HG03196 (cell line): Measurements from ENCODE around the gene ECE1.

Experiments
- ATAC-seq: cut with Tn5 transposase; IDR thresholded peaks from one replicate; pipeline ENCODE4 v1.9.1; 2021; ENCODE audit not compliant: unreplicated experiment

The ECE1 gene

DNA sequence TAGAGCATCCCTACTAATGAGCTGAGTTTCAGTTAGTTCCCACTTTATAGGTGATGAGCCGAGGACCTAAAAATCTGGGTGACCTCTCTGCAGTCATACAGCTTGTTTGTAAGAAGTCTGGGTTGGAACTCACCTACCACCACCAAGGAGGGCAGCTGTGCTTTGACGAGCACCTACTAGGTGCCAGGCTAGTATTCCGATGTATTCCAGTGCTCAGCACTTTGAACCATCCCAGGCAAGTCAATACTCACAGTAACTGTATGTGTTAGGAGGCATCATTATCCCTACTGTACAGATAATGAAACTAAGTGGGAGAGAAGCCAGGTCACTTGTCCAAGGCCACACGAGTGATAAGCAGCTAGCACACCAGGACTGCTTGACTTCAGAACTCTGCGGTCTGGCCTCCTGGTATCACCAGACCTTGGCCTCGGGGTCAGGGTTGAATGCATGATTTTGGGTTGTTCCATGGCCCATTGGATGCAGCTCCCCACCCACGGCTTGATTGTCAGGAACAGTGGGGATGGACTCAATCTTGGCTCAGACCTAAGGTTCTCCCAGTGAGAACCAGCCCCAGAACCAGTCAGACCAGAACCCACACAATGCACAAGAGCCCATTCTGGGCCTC is 20.7 kb downstream of the ECE1 start:
- ATAC-seq: no peak

DNA sequence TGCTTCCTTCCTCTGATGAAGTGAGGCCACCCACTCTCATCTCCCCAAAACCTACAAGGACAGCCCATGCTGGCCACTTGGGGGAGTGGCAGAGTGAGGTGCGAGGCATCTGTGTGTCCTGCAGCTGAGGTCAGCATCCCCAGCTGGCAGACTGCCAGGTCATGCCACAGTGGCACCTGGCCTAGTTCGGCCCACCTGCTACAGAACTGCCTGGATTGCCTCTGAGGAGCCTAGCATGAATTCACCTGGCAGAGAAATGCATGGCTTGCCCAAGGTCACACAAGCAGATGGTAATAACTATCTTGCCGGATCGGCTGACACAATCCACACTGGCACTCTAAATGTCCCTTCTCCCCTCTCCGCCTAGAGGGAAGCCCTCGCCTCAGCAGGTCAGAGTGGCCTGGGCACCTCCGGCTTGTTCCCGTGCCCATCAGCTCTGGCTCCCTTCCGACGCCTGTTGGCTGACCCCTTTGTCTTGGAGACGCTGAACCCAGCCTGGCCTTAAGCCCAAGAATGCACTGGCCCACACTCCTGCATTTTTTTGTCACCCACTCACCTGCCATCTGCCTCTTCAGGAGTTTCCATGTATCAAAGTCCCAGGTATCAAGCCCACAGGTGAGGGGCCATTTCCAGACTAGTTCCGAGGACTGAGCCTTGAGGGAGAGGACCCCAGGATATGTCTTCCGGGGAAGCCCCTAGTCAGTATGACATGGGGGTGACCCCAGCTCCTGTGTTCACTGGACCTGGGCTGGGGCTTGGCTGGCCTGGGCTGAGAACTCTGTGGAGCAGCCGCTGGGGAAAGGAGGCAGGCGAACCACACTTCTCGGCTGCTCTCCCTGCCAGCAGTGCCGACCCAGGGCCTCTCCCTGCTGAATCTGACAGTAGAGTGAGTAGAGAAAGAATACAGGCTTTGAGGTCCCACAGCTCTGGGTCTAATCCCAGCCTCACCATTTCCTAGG is 21.7 kb downstream of the ECE1 start:
- no peak for ATAC-seq

DNA sequence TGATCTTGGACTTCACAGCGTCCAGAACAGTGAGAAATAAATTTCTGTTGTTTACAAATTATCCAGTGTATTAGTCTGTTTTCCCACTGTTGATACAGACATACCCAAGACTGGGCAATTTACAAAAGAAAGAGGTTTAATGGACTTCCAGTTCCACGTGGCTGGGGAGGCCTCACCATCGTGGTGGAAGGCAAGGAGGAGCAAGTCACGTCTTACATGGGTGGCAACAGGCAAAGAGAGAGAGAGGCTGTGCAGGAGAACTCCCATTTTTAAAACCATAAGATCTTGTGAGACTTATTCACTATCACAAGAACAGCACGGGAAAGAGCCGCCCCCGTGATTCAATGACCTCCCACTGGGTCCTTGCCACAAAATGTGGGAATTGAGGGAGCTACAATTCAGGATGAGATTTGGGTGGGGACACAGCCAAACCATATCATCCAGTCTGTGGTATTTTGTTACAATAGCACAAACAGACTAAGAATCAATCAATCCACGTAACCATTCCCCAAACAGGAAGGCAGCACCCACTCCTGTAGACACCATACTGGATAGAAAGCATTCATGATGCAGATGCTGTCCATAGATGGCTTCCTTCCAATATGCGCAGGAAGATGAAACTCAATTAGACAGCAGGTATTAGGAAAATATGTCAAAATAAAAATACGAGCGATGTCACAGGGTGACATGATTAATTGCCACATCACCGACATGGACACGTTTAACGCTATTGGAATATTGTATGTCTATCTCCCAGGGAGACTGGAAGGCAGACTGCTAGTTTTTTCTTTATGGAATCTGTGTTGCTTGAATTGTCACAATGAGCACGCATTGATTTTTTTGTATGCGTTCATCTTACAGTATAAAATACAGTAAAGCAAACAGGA is 22.8 kb downstream of the ECE1 start:
- no peak for ATAC-seq

DNA sequence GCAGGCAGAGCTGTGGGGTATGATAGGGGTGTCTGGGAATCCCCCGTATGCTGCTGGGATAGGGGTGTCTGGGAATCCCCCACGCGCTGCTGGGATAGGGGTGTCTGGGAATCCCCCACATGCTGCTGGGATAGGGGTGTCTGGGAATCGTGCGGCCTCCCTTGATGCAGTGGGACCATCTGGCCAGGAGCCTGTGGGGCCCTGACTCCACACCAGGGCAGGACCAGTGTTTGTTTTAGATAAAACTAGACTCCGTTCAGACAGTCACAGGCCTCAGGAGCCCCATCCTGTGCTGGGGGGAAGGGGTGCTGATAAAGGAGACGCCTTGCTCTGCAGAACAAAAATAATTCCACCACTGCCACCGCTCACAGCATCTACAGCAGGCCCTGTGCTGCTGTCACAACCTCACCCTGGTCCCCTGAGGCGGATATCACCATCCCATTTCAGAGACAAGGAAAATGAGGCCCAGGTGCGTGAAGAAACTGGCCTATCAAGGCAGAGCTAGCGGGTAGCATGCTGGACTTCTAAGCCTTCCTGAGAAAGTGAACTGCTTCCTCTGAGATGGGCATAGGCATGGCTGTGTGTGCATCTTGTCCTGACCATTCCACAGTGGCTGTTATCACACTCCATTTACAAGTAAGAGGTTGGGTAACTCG is 24.0 kb downstream of the ECE1 start:
- ATAC-seq: no peak

DNA sequence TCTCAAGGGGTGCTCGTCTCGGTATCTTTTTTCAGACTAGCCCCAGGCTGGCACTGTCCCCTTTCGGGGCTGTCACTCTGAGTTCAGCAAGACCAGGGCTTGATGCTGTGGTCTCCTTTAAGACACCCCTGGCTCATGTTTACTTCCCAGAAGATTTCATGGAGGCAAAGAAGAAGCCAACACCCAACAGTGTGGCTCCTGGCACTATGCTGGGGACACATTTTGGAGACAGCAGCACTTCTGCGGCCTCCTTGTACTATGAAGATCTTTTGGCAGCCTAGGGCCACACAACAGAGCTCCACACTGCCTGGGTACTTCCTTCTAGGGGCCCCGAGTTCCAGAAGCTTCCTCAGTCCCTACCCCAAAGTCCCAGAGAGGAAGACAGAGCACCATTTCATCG is 24.6 kb downstream of the ECE1 start:
- ATAC-seq: no peak

DNA sequence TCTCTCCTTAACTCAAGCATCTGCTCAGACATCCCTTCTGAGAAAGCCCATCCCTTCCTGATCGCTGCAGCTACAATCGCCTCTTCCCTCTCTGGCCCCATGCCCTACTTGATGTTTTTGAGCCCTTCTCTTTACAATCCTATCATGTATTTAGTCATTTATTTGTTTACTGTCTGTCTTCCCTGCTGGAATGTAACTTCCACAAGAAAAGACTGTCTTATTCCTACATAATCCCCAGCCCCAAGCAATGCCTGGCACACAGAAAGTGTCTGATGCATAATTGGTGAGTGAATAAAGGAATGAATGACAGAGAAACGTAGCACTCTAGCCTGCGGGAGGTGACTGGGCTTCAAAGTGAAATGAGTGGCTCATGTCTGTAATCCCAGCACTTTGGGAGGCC is 25.4 kb downstream of the ECE1 start:
- no peak for ATAC-seq

DNA sequence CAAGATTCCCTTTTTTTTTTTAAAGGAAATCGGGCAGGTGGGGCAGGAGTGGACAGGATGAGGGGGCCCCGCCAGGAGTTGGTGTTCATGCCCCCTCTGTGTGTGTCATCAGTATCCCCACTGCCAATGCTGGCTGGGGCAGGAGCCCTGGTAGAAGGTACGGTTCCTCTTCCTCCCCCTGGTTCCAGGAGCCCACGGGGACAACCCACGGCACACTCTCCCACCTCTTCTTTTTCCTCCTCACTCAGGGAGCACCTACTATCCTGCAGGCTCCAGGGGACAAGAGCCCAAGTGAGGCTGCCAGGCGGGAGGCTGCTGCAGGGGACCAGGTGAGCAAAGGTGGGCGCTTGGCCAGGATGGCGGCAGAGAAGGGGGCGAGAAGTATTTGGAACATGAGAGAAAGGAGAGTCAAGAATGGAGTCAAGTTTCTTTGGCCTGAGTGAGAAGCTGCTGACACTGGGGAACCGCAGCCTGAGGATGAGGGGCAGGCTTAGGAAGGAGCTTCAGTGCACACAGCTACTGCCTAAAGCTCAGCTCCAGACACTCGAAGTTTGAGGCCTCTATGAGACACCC is 26.5 kb downstream of the ECE1 start:
- no peak for ATAC-seq

DNA sequence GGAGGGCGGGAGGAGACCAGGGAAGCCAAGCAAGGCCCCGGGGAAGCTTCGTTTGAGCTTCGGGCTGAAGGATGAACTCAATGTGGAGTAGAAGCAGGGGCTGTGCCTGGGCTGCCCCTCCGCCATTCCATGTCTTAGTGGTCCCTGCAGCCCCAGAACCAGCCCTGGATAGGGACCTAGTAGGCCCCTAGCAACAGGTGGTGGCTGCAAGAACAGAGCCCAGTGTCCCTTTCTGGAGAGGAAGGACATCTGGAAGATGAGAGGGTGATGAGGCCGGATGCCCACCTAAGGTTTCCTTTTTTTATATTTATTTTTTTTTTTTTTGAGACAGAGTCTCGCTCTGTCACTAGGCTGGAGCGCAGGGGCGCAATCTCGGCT is 27.2 kb downstream of the ECE1 start:
- no peak for ATAC-seq

DNA sequence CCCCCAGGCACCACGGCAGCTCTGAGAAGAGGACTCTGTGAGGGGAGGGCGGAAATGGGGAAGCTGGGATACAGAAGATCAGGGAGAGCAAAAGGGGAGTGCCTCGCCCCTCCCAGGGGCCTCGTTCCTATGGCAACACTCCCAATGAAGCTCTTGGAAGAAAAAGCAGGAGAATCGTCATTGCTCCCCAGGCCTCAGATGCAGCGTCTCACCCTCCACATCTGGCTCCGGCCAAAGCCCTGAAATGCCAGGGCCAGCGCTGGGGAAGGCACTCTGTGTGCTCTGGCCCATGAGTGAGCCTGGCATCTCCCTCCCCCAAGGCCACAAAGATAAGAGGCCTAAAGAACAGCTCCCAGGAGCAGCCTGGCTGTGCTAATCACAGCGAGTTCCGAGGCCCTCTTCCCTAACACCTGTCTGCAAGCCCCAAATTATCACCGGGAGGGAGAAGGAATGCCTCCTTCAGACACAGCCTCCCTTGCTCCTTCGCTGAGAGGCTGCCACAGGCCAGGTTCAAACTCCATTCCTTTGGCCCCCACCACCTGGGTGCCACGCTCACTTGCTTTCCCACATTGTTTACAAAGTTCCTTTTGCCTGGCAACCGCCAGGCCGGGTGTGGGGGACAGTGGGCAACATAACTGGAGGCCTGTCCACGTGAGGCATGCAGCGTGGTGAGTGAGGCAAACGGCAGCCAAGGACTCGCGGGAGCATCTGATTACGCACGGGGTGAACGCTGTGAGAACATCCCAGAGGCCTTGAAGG is 27.8 kb downstream of the ECE1 start:
- no peak for ATAC-seq

DNA sequence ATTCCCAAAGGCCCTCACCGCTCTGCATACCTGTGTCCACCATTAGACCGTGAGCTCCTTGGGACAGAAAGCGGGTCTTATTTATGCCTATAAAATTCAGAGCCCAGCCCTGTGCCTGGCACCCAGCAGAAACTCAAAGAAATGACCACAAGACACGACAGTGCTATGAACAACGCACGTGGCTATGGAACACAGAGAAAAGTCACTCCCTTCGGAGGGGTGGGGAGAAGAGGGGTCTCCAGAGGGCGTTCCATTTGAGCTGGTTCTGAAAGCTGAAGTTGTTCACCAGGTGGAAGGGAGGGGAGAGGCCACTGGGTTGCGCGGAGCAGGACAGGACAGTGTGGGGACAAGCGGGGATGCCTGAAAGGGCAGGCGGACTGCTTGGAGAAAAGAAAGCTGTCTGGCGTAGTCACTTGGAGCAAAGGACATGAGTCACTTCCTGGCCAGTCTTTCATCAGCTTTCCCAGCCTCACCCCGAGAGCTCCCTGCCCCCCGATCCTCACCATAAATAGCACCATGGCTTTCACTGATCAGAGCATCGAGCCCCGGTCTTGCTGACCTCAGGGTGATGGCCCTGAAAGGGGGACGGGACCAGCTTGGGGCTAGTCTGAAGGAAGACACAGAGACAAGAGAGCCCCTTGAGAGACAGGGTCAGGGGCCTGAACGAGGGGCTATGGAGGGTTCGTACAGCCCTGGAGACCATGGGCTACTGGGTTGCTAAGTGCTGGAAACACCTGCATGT is 28.5 kb downstream of the ECE1 start:
- no peak for ATAC-seq

DNA sequence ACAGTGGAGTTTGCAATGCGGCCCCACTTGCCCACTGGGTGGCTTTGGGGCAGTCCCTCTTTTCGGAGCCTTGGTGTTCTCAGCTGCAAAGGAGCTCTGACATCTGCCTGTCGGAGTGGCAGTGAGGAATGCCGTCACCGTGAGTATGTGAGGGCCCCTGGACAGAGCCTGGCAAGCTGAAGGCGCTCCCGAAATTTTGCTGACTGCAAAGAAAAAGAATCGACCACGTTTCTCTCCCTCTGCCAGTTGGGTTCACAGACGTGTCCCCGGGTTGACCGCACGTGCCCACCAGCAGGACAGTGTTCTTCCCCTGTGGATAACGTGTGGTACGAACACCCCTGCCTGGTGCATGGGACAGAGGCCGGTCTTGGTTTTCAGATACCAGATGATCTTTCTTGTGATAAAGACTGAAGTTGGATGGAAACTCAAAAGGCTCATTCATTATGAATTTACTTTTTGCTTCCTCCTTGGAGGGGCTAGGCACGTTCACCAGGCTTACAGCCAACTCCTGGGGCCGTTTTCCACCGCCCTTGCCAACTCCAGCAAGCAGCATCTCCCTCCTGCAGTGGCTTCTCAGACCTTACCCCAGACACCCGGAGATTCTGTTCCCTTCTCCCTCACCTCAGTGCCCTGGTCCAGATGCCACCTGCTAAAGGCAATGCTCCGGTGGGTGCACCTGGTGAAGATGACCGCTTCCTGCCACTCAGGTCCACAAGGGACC is 29.7 kb downstream of the ECE1 start:
- ATAC-seq: no peak

DNA sequence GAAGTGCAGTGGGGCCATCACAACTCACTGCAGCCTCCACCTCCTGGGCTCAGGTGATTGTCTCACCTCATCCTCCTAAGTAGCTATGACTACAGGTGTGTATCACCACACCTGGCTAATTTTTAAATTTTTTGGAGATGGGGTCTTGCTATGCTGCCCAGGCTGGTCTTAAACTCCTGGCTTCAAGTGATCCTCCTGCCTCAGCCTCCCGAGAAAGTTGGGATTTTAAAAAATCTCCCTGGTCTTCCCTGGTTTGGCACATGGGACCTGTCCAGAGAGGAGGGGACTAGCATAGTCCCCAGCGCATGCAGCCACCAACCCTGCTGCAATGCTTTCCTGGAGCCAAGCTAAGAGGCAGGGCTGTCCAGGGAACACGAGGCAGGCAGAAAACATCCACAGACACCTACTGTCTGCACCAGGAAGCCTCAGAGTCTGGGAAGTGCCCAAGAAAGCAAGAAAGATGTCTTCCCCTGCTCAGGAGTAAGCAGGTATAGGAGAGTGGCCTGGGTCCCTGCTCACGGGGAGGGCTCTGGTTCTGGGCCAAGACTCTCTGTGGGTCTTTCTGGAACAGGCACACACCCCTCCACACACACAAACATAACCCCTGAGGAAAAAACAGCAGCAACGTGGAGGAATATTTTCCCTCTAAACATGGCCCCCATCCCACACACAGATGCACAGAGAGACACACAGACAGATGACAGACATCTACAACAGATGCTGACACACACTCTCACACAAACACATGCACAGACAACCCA is 30.8 kb downstream of the ECE1 start:
- ATAC-seq: no peak

DNA sequence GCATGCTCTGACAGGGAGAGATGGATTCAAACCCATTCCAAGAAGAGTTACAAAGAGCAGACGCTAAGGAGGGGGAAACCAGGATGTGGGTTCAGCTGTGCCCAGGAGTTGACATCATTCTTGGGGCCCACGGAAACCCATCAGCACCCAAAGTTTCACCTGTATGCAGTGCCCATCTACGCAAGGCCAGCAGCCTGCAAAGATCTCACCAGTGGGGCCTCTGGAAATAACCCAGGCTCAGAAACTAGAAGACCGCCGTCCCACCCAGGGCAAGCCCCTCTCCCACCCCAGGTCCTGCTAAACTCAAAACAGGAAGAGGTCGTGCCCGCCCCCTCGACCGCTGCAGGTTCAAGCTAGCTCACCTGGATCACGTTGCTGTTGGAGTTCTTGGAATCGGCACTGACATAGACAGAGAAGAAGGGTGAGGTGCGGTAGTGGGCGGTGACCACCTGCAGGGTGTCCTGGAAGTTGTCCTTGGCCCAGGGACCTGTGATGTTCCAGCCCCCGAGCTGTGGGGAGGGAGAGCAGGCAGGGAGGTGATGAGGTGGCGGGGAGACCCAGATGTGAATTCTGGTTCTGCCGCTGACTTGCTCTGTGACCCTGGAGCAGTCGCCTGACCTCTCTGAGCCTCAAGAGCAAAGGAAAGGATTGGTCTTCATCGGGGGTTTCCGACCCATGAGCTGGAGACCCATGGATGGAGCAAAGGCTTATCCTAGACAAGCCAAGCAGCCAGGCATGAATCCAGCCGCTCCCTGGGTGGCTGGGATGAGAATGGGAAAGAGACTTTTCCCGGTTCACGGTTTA is 31.7 kb downstream of the ECE1 start:
- no peak for ATAC-seq

DNA sequence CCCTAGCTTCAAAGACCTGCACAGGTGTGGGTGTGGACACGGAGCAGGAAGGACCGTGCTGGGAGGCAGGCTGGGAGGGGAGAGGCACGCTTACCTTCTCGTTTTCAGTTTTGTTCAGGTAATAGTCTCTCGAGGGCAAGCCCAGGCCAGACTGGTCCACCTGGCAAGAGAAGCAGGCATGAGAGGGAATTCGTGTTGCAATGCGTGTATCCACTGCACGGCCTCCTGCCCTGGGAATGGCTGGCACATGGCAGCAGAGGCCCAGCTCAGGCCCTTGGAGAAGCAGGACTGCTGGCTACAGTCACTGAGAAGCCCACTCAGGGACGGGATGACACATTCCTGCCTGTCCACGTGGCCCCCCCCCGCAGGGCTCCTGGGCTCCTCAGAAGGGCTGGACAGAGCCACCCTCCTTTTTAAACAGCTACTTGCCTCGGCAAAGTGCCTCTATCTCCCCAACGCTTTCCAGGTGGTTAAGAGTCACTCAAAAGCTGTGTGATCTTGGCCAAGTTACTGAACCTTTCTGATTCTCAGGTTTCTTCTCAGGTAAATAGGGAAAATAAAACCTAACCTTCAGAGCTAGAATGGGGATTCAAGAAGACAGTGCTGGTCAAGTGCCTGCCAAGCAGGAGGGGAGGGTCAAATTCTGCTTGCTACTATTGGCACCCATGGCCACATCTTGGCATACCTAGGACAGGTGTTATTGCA is 32.7 kb downstream of the ECE1 start:
- no peak for ATAC-seq

DNA sequence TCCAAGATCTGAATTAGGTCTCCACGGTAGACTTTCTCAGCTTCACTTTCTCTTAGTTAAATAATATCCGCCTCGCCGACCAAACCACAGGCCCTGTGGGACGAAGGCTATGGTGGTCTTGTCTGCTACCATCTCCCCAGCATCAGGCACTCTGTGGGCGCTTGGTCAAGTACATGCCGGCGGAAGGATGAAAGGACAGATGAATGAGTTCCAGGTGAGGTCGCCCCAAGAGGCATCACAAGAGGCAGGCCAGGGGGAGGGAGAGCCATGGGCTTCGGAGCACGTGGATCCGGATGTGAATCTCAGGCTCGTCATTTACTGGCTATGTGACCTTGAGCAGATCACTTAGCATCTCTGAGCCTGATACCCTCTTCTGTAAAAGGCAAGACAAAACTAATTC is 33.5 kb downstream of the ECE1 start:
- no peak for ATAC-seq

DNA sequence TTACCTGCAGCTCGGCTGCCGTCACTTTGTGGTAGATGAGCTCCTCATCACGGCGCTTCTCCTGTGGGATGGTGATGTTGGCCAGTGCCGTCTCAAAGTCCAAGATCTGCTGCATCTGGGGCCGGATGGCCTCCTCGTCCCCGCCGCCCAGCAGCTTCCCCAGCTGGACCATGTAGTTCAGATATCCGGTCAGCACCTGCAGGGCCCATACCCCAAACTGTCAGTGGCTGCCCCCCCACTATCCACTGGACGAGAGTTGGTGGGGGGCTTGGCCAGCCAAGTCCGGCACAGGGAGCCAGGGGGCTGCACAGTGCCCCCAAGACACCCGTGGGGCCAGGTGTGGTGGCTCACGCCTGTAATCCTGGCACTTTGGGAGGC is 34.3 kb downstream of the ECE1 start:
- ATAC-seq: no peak
